DMS79 treated with DMSO at 0.1 percent for 48 hours (cell line): Measurements from ENCODE around the gene SRPK2.
"Not testable (repeated sequence)": the region's sequence is repeated elsewhere in the genome, so short reads cannot be mapped to it uniquely, and the experiment has no call there.

ENCODE experiments used
- DNase-seq: peaks from one replicate; lab custom pipeline; 2025; lab: John Stamatoyannopoulos, UW

Gene SRPK2

DNA sequence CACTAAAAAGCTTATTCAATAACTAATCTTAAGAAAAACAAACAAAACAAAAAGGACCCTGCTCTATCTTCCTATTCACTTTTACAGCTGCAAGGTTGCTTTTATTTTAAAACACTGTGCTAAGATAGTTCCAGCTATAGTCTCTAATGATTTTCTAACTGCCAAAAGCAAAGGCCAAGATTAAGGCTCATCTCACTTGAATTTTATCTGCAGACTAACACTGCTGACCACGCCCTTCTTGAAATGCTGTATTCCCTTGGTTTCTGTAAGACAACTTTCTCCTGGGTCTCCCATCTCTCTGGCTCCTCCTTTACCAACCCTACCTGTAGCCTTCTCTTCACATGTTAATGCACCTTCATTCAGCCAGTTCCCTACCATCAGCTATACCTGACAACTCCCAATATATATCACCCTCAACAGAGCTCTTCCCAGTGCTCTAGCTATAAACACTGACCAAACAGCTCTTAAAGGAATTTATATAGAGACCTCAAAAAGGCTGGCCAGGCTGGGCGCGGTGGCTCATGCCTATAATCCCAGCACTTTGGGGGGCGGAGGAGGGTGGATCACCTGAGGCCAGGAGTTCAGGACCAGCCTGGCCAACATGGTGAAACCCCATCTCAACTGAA, 11.7 kb downstream of the SRPK2 start:
- DNase-seq, result no peak

DNA sequence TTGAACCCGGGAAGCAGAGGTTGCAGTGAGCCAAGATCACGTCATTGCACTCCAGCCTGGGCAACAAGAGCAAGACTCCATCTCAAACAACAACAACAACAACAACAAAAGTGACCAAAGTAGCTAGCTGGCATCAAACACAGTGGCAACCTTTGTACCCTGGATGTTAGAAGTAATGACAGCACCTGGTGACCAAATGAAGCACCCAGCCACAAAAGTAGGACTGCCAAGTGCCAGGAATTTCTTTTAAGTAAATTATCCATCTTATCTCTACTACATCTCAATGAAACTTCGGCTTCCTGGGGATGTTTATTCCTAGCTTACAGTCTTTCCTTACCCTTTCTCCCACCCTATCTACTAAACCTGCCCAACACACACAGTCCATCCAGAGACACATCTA, 18.8 kb downstream of the SRPK2 start:
- no peak for DNase-seq

DNA sequence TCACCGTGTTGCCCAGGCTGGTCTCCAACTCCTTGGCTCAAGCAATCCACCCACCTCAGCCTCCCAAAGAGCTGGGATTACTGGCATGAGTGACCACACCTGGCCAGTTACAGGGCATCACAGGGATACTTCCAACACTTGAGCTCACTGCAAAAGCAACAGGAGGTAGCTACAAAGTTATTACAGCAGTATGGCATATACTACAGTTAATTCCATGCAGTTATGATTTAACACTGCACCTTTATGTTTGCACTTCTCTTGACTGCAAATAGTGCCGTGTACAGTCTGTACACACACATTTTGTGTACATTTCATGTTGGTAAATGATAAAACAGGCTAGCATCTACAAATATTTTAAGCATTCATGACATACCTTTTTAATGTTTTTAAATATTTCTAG, 21.3 kb downstream of the SRPK2 start:
- DNase-seq, result no peak

GRCh38 chr7:105365541-105366534, 22.9 kb downstream of the SRPK2 start:
- no peak for DNase-seq

DNA sequence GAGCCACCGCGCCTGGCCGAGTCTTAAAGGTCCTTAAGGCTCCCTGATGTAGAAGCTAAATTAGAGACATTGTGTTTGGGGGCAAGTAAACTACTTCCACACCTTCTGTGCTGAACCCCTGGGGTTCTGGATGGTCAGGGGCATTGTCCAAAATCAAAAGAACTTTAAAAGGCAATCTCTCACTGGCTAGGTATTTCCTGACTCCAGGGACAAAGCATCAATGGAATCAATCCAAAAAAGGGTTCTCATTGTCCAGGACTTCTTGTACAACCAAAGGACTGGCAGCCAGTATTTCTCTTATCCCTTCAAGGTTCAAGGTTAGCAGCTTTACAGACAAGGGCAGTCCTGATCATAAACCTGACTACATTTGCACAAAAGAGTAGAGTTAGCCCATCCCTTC, 24.0 kb downstream of the SRPK2 start:
- DNase-seq, result no peak

- not testable (repeated sequence) for DNase-seq
Observed at GRCh38 chr7:105363657-105364056, 25.1 kb downstream of the SRPK2 start.

DNA sequence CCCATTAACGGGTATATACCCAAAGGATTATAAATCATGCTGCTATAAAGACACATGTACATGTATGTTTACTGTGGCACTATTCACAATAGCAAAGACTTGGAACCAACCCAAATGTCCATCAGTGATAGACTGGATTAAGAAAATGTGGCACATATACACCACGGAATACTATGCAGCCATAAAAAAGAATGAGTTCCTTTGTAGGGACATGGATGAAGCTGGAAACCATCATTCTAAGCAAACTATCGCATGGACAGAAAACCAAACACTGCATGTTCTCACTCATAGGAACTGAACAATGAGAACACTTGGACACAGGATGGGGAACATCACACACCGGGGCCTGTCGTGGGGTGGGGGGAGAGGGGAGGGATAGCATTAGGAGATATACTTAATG, 26.0 kb downstream of the SRPK2 start:
- not testable (repeated sequence) for DNase-seq

GRCh38 chr7:105361995-105362394, 26.7 kb downstream of the SRPK2 start:
- not testable (repeated sequence) for DNase-seq

GRCh38 chr7:105360149-105360548, 28.6 kb downstream of the SRPK2 start:
- DNase-seq, result not testable (repeated sequence)

GRCh38 chr7:105355701-105356100, 33.0 kb downstream of the SRPK2 start:
- no peak for DNase-seq

DNA sequence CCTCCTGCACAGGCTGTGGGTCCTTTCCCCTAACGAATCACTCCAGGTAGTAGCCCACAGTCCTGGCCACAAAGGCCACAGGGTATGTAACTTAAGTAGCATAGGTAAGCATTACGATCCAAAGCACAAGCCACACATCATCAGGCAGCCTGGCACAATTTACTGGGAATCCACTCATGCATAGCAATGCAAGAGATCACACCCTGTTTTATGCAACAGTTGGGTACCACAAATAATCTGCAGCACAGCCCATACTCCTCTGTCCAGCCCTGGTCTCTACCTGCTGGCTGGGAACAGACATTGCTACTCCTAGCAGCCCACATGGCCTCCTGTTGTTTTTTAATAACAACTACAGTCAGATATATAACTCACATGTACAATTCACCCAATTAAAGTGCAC, 34.3 kb downstream of the SRPK2 start:
- DNase-seq, result no peak

DNA sequence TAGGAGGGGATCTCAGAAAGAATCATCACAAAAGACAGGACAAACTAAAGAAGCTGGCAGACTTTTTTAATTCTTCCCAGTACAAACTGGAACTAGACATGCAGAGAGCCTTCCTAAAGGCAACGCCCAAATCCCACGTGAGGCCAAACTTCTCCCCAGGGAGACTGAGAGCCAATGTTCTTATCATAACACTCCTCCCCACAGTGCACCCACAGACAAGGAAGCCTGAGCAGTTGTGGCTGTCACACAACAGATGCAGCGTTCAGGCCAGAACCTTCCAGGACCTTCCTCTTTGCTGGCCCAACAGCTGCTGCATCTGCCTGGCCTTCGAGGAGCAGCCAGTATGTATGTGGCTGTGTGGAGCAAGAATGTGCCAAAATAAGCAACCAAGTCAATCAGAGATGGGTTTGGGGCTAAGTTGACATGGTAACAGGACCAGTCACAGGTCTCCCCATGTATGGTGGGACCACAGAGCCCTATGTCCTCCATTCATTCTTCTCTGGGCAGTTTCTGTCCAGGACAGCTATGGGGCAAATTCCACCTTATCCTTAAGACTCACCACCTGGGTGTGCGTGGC, 34.9 kb downstream of the SRPK2 start:
- no peak for DNase-seq

GRCh38 chr7:105352901-105353668, 35.6 kb downstream of the SRPK2 start:
- DNase-seq, result no peak

GRCh38 chr7:105352018-105352612, 36.6 kb downstream of the SRPK2 start:
- peak; percentile 87 for DNase-seq

- no peak for DNase-seq
Observed at GRCh38 chr7:105350906-105351305, 37.8 kb downstream of the SRPK2 start.

DNA sequence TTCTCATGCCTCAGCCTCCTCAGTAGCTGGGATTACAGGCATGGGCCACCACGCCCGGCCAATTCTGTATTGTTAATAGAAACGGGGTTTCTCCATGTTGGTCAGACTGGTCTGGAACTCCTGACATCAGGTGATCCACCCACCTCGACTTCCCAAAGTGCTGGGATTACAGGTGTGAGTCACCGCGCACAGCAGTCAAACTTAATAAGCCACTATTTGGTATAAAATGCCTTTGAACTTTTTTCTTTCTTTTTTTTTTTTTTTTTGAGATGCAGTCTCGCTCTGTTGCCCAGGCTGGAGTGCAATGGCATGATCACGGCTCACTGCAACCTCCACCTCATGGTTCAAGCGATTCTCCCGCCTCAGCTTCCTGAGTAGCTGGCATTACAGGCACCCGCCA, 40.5 kb downstream of the SRPK2 start:
- DNase-seq, result not testable (repeated sequence)

- no peak for DNase-seq
Observed at GRCh38 chr7:105346593-105347322, 42.0 kb downstream of the SRPK2 start.

GRCh38 chr7:105346138-105346537, 42.6 kb downstream of the SRPK2 start:
- no peak for DNase-seq

- DNase-seq, result no peak
Observed at GRCh38 chr7:105345725-105346124, 43.0 kb downstream of the SRPK2 start.

GRCh38 chr7:105345003-105345402, 43.7 kb downstream of the SRPK2 start:
- DNase-seq, result no peak
